GM10266 (cell line): ENCODE measurements around the gene ULK1.
"Not testable (repeated sequence)": the region's sequence is repeated elsewhere in the genome, so short reads cannot be mapped to it uniquely, and the experiment has no call there.

Experiments
- DNase-seq: peaks from one replicate; pipeline ENCODE4 v3.0.0; 2012; ENCODE audit errors: extremely low spot score
- CTCF ChIP-seq: IDR thresholded peaks from 2 replicates; pipeline ENCODE4 v1.5.1; 2012; ENCODE audit warnings: mild to moderate bottlenecking, low read depth; ENCODE audit not compliant: control insufficient read depth, insufficient read depth; ENCODE audit errors: missing control alignments

Gene ULK1

DNA sequence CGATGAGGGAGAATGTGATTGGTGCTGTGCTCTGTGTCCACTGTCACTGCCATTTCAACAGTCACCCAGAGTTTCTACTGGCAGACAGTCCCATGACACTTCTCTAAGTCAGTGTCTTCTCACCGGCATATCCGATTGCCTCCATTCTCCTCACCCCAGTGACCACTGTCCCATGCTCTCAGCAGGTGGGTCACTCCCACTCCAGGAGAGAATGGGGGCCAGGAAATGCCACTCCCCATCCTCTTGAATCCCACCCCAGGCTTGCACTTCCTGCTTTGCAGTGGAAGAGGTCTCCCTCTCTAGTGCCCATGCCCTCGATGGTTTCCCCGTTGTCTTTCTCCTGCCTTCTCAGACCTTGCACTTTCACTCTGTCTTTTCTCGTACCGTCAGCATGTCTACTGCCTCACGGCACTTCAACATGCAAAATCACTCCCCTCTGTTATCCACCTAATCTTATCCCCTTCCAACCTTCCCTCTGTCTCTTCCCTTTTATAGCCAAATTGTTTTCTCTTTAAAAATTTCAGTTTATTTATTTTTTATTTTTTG, 53.1 kb downstream of the ULK1 start:
- DNase-seq: no peak
- no peak for TF ChIP-seq CTCF

DNA sequence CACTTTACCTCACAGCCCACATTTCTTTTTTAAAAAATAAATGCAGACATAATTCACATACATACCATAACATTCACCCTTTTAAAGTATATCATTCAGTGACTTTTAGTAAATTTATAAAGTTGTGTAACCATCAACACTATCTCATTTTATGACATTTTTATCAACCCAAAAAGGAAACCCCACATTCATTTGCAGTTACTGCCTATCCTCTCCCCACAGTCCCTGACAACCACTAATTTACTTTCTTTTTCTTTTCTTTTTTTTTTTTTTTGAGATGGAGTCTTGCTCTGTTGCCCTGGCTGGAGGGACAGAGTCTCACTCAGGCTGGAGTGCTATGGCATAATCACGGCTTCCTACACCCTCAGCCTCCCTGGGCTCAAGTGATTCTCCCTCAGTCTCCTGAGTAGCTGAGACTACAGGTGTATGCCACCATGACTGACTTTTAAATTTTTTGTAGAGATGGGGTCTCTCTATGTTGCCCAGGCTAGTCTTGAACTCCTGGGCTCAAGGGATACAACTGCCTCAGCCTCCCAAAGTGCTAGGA, 53.8 kb downstream of the ULK1 start:
- no peak for DNase-seq

DNA sequence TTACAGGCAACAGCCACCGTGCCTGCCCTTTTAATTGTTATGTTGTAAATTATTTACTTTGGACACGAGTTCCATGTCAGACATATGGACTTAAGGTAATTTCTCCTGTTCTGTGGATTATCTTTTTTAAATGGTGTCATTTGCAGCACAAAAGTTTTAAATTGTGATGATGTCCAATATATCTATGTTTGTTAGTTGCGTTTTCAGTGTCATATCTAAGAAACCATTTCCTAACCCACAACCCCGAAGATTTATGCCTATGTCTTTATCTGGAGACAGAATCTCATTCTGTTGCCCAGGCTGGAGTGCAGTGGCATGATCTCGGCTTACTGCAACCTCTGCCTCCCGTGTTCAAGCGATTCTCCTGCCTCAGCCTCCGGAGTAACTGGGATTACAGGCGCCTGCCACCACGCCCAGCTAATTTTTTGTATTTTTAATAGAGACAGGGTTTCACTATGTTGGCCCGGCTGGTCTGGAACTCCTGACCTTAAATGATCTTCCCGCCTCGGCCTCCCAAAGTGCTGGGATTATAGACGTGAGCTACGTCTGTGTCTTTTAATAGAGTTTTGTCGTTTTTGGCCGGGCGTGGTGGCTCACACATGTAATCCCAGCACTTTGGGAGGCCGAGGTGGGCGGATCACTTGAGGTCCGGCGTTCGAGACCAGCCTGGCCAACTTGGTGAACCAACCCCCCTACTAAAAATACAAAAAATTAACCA, 54.5 kb downstream of the ULK1 start:
- DNase-seq: not testable (repeated sequence)

More for the DNA sequence above, 53.8 kb downstream of the ULK1 start:
- no peak for TF ChIP-seq CTCF

- peak; percentile 98 for DNase-seq
- peak; percentile 95 for TF ChIP-seq CTCF
These were observed 55.2 kb downstream of the ULK1 start, which contains the start of gene EP400 for GRCh38 chr12:131949431-131950181. EP400 (plus strand) TSS chr12:131949942; CDS start chr12:131960620, 10,678 bp downstream.

DNA sequence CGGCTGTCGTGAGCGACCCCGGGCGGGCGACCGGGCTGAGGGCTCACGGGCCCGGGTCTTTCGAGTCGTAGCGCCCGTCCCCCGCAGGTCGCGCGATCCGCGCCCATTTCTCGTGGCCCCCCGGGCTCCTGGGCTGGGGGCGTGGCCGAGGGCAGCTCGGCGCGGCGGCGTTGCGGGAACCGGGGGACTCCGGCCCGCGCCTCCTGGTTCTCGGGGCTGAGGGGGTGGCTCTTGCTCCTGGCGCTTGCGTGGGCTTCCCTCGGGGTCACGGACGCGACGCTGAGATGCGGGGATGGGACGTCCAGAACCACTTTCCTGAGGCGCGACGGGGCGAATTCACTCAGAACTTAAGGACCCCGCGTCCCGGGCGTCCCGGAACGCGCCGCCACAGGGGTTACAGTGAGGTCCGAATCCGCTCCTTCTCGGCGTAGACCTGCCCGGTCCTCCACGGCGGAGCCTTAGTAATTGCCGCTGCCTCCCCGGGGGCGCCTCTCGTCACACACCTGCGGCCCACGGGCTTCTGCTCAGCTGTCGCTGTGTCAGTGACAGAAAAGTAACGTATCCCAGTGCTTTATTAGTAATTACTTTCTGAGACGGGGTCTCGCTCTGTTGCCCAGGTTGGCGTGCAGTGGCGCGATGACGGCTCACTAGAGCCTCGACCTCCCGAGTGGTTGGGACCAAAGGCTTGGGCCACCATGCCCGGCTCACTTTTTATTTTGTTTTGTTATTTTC, 55.9 kb downstream of the ULK1 start:
- DNase-seq: peak; percentile 52
- no peak for TF ChIP-seq CTCF

GRCh38 chr12:131953810-131954209, 59.4 kb downstream of the ULK1 start:
- DNase-seq: not testable (repeated sequence)

GRCh38 chr12:131954460-131954859, 60.0 kb downstream of the ULK1 start:
- not testable (repeated sequence) for DNase-seq

DNA sequence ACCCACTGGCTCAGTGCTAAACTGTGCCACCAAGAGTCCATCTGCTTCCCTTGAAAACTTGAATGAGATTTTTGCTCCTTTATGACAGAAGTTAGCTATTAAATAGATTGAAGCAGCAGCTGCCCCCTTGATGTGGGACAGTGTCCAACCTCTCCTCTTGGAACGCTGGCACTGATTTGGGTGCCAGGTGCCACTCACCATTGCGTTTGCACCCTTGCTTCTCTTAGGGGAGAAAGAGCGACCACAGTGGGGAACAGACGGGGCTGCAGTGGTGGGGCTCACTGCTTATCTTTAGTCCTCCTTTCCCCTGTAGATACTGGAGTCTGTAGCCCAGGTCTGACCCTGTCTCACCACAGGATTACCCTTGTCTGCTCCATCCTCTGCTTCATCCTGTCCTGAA, 64.7 kb downstream of the ULK1 start:
- DNase-seq: no peak
- no peak for TF ChIP-seq CTCF
